Activated CD4-positive, alpha-beta T cell treated with anti-CD3 and anti-CD28 coated beads, Interleukin-2, amount 50 U/mL, for 16 hours (primary cell): ENCODE data around the gene EML6.
"Not testable (repeated sequence)": the region's sequence is repeated elsewhere in the genome, so short reads cannot be mapped to it uniquely, and the experiment has no call there.

Experiments used
- DNase-seq: peaks from one replicate; pipeline ENCODE4 v3.0.0-alpha.2; 2020

EML6 gene

GRCh38 chr2:54969295-54969939 is 246.0 kb downstream of the EML6 start:
- DNase-seq: no peak

DNA sequence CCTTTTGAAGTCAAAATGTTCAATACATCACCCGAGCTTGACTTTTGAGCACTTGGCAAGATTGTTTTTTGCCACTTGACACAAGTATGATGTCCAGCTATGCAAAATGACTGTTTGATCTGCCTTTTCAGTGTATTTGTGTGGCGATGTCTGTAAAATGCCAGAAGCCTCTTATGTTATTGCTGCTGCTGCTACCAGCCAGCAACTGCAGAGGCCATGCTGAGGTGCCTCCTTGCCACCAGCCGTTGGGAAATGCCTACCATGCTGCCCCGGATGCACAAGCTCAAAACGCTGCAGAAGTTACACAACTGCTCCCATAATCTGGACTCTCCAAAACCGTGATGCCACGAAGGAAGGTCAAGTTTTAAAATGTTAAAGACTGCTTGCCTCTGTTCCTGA is 246.5 kb downstream of the EML6 start:
- no peak for DNase-seq

DNA sequence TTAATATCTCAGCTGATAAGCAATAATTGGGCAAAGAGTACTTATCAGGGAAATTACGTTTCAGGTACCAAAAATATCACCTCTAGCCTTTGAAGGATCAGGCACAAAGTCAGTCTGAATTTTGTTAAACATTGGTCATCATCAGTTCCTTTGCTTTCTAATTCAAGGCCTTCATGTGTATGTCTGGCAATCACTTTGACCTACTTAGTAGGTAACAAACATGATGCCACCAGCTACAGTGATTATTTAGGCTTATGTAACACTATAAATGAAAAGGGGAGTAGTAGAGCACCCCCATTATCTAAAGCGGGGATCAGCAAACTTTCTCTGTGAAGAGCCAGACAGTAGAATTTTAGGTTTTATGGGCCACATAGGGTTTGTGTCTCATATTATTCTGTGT is 251.7 kb downstream of the EML6 start:
- no peak for DNase-seq

- no peak for DNase-seq
These were observed 252.4 kb downstream of the EML6 start for GRCh38 chr2:54975598-54976492.

GRCh38 chr2:54977149-54977548 is 253.7 kb downstream of the EML6 start:
- DNase-seq: no peak

DNA sequence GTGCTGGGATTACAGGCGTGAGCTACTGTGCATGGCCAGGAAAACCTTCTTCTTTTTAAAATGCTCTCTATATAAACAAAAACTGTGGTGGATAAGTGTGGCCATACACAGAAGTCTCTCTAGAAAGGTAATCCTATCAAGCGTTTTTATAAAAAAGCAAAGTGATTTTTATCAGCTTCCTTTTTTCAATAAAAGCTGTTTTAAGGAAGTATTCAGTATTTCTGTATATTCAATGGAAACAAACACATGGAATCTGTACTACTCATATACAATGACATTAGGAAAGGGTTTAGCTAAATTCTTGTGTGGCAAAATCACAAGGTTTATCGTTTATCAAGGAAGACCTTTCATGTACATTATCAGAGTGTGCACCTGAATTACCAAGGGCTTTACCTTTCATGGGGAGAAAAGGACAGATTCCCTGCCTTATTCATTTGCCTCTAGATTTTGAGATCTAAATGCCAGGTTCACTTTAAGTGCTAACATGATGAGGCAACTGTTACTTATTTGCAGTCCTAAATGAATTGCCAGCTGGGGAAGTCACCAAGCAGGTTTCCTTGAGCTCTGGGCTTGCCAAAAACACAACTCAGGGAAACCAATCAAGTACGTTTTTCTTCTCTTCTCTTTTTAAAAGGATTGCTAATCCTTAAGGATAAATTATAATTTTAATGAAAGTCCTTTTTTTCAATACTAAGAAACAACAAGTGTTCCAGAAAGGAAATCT is 256.0 kb downstream of the EML6 start:
- no peak for DNase-seq

- DNase-seq: no peak
These were observed 257.9 kb downstream of the EML6 start for GRCh38 chr2:54981385-54981784.

- no peak for DNase-seq
These were observed 260.1 kb downstream of the EML6 start for GRCh38 chr2:54983345-54984220.

- DNase-seq: no peak
These were observed 261.0 kb downstream of the EML6 start for GRCh38 chr2:54984476-54984875.

DNA sequence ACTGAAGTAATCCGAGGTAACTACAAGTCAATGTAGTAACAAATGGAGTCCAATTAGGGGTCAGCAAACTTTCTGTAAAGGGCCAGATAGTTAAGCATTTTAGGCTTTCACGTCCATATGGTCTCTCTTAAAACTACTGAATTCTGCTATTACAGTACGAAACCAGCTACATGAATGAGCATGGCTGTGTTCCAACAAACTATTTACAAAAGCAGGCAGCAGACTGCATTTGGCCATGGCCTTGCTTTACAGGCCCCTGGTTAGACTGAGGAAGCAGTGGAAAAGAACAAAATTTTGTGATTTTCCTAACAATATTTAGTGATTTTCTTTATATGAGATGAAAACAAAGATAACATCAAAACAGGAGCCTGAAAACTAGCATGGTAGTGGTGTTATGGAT is 262.8 kb downstream of the EML6 start:
- no peak for DNase-seq

- no peak for DNase-seq
These were observed 265.1 kb downstream of the EML6 start for GRCh38 chr2:54988612-54989011.

- not testable (repeated sequence) for DNase-seq
These were observed 267.2 kb downstream of the EML6 start for GRCh38 chr2:54990694-54991093.

GRCh38 chr2:54995553-54995952 is 272.1 kb downstream of the EML6 start:
- DNase-seq: no peak

DNA sequence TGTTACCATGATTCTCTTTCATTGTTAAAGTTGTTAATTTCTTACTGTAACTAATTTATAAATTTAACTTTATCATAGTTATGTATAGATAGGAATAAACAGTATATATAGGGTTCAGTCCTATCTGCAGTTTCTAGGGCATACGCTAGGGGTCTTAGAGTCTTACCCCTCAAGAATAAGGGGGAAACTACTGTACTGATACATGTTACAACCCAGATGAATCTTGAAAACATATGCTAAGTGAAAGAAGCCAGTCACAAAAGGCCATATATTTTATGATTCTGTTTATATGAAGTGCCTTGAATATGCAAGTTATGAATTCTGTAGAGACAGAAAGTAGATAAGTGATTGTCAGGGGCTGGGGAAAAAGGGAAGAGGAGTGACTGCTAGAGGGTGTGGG is 274.4 kb downstream of the EML6 start:
- DNase-seq: no peak

DNA sequence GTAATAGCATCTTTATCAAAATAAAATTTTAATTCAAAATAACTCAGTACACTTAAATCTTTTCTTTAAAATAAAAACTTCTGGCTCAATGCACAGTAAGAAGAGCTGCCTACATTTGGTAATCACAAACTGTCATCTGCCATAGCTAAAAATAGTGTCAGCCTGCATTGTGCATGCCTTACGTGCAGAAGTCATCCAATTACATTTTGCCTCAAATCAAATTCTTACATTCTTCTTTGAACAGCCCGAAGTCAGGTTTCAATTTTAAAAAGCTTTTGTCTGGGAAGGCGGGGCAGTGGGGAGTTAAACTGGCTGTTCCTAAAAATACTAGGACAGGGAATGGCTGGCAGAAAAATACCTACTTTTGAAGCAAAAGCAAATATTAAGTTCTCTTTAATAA is 275.7 kb downstream of the EML6 start:
- no peak for DNase-seq

DNA sequence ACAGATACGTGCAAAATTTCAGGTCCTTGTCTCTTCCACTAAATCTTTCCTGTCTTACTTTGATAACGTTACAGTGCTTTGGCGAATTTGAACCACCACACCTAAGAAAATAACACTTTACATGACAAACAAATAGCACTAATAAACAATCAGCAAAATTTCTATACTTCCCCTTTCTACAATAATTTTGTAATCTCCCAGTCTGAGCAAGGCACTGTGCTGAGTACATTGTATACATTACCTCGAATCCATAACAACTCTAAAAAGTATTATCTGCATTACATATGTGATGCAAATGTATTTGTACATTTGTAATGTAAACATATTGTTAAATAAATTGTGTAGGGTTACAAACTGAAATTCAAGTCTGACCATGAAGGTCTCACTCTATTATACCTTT is 276.9 kb downstream of the EML6 start:
- no peak for DNase-seq

DNA sequence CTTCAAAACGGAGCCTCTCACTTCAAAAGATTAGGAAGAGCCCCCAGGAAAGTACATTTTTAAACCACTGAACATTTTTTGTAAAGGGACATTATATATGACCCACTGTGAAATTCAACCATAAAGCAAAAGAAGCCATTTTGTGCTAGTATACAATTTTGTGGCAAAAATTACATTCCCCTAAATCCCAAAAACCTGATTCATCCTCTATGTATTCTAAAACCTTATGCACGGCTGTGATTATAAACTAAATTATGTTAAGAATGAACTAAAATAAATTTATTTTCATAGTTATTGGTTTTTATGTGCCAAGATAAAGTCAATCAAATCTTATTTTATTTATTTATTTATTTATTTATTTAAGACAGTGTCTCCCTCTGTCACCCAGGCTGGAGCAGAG is 278.3 kb downstream of the EML6 start:
- no peak for DNase-seq

DNA sequence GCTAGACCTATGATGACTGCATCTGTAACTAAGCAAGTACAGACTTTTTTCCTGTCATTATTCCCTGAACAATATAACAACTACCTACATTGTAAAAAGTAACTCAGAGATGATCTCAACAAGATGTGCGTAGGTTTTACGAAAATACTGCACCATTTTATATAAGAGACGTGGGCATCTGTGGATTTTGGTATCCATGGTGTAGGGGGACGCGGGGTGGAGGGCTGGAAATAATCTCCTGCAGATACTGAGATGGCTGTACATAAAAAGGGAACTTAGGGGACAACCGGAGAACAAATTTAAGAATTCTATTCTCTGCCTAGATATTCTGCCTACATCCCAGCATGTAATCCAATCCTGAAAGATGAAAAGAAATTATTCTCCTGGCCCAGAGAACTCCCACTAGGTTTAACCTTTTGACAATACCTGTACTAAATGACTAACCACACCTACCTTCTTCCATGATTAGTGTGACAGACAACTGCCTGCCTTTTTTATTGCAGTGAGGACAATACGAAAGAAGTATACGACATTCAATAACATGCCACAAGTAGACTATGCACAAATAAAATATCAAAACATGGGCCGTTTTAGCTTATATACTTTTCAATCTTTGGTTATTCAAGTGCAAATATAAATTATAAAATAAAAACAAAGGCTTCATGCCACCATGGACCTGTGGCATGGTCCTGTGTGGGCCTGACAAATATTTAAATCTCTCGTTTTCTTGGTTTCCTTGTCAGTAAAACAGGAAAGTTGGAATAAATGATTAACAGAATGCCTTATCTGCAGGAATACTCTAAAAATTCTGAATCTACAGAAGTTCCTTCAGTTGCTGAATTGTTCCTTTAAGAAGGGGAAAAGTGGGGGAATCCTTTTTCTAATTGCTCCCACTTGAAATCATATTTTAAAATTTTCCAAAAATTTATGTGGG is 280.5 kb downstream of the EML6 start:
- DNase-seq: no peak

DNA sequence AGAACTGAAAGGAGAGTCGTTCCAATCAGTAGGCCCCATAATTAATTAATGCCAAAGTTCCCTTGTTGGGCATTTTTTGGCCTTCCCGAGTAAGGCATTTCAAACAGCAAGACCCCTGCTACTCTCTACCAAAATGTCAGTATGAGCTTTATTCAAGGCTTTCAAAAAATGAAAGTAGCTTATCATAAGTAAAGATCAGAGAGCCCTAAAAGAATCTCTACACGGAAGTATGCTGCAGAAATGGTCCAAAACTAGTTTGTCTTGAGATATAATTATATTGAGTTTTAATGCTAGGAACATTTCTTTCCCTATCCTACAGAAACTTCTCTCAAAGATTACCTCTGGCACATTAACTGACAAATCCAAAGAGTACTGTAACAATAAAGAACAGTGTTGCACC is 282.8 kb downstream of the EML6 start:
- DNase-seq: no peak

GRCh38 chr2:55009277-55010060 is 286.0 kb downstream of the EML6 start:
- no peak for DNase-seq

DNA sequence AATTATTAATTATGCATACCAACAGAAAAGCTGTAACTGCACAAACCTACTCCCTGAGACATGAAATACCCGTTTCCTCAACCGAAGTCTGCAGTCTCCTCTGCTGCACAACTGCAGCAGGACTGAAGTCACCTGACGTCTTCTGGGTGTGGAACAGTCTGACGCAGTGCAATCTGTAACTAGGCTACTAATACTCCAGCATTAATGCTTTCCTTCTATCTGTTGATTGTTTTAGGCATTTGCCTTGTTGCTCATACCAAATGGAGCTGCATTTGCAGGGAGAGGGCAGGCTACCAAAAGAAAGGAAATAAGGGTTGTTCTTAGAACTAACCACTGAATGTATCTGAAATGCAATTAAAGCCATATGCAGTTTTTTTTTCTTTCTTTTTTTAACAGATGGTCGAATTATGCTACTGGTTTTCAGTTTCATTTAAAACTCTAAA is 286.7 kb downstream of the EML6 start:
- DNase-seq: peak; percentile 46
